Amniotic stem cell (primary cell): ENCODE measurements around the gene LRRC8D.
A peak's percentile ranks its signal among the peaks of the same experiment; 100 is the strongest.

Experiments used
- DNase-seq: peaks from one replicate; lab custom pipeline; 2025; lab: John Stamatoyannopoulos, UW

Gene LRRC8D

DNA sequence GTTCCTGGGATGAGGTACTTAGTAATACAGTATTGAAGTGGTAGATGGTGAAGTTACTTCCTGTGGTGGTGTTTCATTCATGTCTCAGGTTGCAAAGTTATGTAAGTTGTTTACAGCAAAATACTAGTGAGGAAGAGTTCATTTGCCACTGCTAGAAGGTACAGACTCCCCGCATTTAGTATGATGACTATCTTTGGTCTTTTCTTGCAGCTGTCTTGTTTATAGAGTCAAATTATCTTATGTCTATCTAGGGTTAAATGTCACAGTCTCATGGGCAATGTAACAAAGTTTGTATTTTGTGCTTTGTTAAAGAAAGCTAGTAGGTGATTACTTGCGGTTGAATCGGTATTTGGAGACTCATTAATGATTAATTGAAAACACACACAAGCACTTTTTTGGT lies 50.2 kb downstream of the LRRC8D start:
- DNase-seq = no peak

DNA sequence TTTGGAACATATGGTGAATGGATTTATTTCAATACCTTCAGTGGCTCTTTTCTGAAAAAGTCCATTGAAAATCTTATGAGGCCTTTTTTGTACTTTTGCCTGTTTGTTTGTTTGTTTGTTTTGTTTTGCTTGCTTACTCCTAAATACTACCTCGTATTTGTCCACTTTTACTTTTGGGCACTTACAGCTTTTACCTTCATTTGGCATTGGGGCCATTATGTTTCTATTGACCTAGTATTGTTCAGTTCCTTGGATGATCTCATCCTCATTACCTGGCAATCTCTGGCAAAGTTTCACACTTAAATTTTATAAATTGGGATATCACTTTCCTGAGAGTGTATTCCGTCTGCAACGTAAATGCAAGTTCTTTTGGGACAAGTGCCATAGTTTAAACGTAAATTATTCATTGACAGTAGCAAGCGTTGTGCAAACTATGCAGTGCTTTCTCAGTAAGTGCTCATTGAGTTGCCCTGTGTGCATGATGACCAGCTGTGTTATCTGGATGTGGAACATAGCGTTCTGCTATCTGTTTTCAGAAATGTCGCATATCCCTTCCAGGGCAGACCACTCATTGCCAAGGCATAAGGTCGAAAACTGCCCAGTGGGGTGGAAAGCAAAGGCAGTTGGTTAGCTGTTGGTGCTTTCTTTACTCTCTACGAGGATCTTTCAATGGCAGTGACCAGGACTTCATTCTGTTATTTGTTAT lies 51.1 kb downstream of the LRRC8D start:
- no peak for DNase-seq

DNA sequence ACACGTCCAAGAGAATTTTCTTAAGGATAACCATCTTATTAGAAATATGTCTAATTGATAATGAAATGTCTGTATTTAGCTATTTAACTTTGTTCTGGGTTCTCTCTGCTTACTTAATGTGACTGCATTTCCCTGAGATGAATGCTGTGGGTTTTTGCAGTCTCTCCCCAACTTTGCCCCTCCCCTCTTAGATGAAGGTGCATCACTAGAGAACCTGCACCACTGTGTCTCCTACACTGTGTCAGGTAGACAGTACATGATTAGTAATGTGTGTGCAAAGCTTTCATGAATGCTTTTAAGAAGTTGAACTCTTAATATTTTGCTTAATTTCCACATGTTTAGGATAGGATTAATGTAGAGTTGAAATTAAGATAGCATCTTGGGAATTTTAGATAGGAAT lies 51.7 kb downstream of the LRRC8D start:
- DNase-seq = no peak

DNA sequence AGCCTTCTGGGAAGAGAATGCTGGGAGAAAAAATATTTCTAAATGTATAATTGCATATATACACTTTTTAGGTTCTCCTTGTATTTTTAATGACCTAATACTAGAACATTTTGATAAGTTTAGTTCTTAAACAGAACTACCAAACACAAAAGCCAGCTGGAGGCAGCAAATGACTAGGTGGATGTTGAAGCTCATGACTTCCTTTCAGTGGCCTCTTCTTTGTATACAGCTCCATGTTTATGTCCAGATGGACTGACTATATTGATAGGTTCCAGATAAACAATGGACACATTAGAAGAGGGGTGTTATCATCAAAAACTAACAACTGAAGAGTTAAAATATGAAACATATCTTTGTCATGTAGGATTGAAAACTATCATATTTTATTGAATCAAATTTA lies 52.5 kb downstream of the LRRC8D start:
- no peak for DNase-seq

DNA sequence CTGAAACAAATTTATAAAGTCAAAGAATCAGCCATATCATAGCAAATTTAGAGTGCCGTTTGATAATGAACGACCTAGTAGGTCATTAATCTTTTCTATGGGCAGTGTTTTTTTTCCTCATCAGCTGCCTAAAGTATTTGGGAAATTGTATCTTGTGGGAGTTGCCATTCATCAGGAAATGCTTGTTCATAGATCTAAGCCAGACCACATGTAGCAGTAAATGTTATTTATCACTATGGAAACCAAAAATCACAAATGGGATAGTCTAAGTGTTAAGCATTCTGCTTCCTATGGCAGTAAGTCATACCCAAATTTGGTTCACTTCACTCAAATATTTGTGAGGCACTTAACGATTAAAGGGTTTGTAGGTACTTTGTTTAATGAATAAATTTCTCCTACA lies 52.9 kb downstream of the LRRC8D start:
- DNase-seq = no peak

DNA sequence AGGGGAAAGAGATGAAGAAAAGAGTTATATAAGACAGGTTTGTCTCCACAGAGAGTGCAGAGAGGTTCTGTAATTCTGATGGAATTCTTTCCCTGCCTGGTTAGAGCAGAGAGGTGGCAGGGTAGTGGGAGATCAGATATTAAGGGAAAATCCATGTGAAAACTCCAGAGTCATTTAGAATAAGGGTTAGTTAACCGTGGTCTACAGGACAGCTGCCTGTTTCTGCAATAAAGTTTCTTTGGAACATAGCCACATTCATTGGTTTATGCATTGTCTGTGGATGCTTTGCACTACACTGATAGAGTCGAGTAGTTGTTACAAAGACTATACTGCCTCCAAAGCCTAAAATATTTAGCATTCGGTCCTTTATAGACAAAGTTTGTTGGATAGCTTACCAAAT lies 55.6 kb downstream of the LRRC8D start:
- no peak for DNase-seq

DNA sequence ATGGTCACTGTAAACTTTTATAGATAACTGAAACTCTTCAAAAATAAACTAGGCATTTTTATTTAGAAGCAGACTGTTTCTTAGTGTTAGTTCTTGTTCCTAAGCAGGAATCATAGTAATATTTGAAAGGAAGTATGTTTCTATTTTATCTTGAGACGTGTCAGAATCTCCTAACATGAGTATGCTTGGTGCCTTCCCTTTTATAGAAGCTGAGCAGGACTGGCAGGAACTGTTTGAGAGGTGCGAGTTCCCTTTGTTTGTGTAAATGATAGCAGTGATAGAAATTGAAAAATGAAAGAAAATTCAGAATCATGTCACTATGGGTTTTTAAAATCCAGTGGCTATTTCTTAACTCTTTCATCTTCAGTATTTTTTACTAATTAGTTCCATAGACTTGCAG lies 56.9 kb downstream of the LRRC8D start:
- no peak for DNase-seq

DNA sequence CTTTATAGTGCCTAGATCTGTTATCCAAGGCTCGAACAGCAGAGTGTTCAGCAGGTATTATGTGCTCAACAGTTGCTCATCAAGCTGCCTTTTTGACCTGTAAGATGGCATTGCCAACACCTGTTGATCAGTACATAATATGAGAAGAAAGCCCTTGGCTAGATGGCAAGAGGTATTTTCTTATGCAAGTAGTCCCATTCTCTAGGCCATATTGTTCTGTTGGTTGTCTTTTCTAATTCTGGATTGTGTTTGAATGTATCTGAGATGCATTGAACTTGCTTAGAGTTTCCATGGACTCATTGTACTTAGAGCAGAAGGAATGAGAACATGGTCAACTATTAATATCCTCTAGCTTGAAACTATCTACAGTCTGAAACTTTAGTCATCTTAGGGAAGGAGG lies 57.4 kb downstream of the LRRC8D start:
- no peak for DNase-seq

DNA sequence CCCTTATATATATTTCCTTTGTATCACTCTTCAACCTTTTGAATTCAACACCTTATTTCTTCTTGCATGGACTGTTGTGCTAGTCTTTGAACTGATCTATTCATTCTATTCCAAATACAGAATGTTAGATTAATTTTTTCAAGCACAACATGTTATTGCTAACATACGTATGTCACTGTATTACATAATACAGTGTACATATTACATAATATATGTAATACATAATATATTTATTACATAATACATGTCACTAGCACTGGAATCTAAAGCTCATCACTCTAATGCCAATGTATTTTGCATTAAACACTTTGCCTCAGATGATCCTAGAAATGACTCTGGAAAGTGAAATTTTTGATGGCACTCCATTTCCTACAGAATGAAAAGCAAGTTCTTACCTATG lies 59.8 kb downstream of the LRRC8D start:
- no peak for DNase-seq

DNA sequence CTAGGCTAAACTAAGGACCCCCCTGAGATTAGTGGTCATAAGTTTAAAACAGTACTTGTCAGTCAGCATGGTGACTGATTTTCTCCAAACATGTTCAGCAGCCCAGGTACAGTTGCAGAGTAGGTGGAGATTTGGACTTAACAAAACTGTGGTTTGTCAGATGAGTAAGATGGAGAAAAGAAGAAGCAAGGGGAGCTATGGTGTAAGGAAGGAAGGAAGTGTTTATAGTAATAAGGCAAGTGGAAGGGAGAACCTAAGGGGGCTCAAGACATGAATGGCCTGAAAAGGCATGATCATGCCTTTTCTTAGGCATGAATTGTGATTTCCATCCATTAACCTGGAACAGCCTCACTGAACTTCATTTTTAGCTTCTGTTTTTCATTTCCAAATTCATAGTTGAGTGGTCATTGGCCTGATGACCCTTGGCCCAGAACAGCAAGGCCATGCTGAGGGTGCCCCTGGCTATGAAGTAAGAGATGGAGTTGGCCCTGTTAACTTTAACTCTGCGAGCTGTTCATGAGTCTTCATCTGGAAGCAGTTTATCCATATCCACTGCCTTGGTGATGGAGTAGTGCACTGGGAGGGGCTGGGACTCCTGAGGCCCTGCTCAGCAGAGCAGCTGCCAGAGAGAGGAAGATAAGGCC lies 60.7 kb downstream of the LRRC8D start:
- no peak for DNase-seq

DNA sequence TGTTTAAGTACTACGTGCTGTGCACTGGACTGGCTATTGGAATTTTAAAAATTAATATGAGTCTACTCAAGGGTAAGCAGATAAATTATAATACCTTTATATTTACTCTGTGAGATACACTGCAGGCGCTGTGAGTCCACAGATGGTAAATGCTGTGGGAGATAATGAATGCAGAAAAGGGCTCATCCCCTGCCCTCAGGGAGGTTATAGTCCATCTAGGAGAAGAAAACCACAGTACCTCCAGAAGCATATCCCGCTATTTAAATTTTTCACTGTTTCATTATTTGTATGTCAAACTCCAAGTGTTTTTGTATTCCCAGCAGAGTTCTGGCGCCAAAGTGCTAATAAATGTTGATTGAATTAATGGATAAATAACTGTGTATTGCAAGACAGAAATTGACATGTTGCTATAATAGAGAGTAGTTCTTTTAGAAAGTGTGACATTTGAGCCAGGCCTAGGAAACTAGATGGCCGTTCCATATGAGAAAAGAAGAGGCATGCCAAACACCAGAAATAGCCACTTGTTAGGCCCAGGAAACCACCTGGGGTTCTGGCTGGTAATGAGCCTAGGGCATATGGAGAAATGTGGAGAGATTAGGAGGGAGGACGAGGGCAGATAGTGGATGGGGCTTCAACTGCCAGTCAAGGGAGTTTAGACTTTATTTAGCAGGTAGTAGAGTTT lies 61.7 kb downstream of the LRRC8D start:
- DNase-seq = no peak

DNA sequence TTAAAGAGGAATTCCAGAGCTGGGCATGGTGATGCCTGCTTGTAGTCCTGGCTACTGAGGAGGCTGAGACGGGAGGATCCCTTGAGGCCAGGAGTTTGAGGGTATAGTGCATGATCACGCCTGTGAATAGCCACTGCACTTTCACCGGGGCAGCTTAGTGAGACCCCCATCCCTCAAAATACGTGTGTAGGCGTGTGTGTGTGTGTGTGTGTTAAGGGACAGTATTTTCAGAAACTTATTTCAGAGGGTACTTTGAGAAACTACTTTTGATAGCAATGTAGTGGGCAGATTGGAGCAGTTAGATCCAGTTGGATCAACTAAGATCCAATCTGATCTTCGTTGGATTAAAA lies 62.2 kb downstream of the LRRC8D start:
- no peak for DNase-seq

DNA sequence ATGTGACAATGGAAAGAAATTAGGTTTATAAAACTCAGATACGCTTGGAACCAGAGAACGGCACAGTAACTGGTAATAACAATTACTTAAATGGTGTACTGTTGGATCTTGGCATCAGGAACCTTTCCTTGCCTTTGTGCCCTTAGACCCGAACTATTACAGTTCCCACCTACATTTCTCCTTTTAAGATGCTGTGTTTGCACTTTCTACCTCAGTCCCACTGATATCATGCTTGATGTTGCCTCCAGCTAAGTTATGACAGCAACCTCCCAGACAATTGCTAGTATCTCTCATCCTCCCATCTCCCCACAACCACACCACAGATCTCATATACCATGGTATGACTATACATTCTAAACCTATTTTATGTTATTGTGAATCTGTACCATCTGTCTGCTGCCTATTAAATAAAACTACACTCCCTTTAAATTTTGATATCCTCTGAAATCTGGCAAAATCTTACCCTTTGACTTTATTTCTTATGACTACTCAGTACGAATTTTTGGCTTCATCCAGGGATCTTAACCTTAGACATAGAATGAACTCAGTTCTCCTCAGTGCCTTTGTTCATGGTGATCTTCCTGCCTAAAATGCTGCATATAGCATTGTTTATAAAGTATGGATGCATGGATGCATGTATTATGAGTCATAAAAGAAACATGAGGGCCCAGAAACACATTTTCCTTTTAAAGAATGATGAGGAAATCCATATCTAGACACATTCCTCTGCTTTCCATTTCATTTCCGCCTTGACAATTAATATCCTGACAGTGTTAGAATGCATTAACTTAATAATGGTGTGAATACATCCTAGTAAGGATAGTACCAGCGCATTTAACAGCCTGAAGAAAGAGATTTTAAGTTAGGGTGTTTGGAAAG lies 64.1 kb downstream of the LRRC8D start:
- DNase-seq = no peak

DNA sequence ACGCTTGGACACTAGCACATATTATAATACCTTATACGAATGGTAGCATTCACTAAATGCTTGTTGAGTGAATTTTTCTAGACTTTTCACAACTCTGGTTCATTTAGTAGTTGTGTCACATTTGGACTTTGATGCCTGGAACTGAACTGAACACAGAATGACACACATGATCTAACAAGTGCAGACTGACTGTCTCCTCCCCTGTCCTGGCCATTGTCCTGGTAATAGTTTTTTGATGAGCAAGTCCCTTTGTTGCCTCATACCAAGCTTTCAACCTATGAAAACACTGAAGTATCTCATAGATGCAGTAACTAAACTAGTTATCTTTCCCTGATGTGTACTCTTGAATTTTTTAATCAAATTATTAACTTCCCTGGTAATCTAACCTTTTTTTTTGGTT lies 66.4 kb downstream of the LRRC8D start:
- DNase-seq = no peak

DNA sequence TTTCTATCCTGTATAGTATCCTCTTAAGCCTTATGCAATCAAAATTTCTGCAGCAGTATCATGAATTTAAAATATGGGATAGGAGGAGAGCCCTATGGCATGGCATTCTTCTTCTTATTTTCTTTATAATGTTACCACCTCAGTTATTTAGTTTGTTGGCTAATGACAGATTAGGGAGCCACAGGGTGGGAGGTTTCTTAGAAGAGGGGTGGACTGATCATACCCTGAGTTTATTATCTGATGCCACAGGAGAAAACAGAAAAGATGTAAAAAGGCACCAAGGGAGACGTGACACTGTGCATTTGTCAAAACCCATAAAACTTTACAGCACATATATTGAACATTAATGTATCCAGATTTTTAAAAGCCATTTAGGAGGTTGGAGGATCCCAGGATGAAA lies 66.9 kb downstream of the LRRC8D start:
- DNase-seq = no peak

DNA sequence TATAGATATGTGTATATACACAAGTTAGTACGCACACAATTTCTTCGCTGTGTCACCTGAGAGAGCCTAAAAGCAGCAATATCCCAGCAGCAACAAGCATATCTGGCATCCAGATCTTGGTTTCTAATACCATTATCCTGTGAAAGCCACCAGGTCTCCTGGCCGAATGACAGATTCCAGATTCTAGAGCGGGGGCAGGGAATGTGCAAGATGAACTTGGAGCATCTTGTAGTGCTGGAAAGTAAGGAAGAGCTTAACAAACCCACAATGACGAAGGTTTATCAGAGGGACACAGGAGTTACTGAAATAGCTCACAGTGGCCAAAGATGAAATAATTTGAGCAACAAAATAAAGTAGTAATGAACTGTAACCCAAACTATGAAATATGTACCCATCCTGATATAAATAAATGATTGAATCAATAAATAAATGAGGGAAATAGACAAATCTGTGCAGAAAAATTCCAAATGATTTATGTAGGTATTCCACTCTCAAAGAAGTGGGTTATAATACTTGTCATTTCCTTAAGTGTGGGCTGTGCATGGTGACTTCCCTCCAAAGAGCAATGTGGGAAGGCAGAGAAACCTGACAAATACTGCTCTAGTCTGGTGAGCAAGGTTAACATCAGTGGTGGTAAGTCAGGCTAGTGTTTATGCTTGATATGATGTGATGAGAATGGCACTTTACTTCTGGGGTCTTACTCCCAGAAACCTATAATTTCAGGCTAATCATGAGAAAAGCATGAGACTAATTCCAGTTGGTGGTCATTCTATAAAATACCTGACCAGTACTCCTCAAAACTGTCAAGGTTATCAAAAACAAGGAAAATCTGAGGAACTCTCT lies 67.9 kb downstream of the LRRC8D start:
- no peak for DNase-seq

DNA sequence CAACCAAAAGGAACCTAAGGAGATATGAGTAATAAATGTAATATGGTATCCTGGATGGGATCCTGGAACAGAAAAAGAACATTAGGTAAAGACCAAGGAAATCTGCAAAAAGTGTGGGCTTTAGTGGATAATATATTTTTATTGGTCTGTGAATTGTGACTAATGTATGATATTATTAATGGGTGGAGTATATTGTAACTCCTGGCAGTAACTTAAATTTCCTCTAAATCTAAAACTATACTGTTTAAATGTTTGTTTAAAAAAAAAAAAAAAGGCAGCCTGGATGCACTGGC lies 68.4 kb downstream of the LRRC8D start:
- DNase-seq = no peak

DNA sequence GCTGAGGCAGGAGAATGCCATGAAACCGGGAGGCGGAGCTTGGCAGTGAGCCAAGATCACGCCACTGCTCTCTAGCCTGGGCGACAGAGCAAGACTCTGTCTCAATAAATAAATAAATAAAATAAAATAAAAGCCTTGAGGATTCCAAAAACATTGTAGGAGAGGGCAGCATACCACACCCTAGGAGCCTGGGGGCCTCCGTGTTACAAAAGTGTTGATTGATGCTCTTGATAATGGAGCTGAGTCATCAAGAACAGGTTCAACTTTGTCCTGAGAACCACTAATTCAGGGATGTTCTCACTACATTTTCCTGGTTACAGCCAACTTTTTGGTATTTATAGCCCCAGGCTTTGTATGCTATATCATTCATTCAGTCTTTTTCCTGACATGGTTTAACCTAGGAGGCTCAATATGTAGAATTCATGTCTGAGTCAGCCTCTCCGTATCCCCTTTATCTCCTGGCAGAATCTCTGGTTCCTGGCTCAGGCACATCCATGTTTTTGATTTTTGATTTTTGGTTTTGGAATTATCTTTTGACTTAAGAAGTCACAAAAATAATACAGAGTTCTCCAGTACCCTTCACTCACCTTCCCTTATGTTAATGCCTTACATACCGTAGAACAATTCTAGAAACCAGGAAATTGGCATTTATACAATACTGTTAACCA lies 69.4 kb downstream of the LRRC8D start:
- no peak for DNase-seq

DNA sequence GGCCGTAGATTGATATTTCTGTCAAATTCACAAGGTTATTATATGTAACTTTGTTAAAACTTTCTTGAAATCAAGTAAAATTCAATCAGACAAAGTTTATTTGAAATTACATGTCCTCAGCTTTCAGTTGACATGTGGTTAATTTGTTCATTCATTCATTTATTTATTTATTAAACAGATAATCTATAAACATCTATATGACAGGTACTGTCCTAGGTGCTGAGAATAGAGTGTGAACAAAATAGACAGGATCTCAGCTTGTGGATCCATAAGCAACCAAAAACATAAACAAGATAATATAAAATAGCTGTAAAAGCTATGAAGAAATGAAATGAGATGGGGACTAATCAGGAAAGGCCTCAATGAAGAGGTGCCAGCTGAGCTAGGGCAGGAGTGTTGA lies 72.0 kb downstream of the LRRC8D start:
- no peak for DNase-seq

DNA sequence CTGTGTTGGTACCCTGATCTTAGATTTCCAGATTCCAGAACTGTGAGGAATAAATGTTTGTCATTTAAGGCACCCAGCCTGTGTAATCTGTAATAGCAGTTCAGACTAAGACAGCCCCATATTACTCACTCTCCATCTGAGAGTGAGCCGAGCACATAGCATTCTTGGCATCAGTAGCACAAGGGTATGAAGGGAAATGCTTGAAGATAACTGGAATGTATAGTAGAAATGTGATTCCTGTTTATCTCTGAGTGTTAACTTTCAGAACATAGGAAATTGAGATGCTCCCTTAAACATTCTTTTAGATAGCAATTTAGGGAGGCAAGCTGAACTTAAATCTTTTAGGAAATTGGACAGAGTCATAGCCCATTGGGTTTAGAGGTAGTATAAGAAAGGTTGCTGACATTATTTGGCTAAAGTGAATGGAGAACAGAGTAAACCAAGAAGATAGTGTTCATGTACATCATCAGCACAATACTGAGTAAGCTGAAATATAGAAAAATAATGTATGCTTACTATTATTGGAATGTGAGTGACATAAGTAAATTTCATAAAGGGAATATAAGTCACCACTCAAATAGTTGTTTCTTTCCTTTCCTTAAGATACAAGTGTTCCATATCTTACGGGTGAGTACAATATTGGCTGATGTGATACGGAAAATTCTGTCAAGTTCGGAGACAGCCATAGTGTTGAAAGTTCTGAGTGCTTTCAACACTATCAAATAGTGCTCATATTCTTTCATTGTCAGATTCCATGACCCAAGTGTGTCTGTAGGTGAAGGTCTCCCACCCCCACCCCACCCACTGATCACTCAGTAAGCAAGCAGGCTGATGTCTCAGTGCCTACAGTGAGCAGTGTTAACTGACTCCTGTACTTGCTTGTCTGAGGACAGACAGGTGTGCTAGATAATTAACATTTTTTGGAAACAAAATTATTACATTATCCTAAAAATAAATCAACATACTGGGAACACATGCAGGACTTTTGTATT lies 73.7 kb downstream of the LRRC8D start:
- DNase-seq = peak; percentile 79
